OCI-LY3 (cell line): ENCODE results near the gene PDILT.

Source experiments
- EZH2phosphoT487 ChIP-seq: fragments of 200-600 bp; shearing (Covaris generic); IDR thresholded peaks from 2 replicates; pipeline ENCODE4 v1.6.1; 2018; ENCODE audit warnings: antibody characterized with exemption, mixed run types, low read depth
- TF ChIP-seq, protein P1 (sequence below): fragments of 200-600, 300-600 bp; sonication (generic); IDR thresholded peaks from 2 replicates; pipeline ENCODE4 v1.5.1; 2014; ENCODE audit warnings: antibody characterized with exemption, low read length, low read depth

DNA sequence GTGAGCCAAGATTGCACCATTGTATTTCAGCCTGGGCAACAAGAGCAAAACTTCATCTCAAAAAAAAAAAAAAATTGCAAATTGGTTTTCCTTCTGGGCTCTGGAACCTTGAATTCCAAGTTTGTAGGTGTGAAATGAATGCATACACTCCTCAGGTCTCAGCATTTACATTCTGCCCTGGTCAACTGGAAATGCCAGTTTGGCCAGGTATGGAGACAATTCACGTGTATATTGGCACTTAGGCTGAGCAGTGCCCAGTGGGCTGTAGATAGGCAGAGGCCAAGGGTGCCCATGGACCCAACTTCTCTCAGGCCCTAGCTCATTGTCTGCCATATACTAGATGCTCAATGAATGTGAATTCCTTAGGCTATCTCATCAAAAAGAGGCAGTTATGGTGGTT lies 15.7 kb downstream of the PDILT start:
- TF ChIP-seq, protein P1, sequence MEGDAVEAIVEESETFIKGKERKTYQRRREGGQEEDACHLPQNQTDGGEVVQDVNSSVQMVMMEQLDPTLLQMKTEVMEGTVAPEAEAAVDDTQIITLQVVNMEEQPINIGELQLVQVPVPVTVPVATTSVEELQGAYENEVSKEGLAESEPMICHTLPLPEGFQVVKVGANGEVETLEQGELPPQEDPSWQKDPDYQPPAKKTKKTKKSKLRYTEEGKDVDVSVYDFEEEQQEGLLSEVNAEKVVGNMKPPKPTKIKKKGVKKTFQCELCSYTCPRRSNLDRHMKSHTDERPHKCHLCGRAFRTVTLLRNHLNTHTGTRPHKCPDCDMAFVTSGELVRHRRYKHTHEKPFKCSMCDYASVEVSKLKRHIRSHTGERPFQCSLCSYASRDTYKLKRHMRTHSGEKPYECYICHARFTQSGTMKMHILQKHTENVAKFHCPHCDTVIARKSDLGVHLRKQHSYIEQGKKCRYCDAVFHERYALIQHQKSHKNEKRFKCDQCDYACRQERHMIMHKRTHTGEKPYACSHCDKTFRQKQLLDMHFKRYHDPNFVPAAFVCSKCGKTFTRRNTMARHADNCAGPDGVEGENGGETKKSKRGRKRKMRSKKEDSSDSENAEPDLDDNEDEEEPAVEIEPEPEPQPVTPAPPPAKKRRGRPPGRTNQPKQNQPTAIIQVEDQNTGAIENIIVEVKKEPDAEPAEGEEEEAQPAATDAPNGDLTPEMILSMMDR: no peak
- no peak for TF ChIP-seq EZH2phosphoT487
